A673 (cell line): ENCODE measurements around the gene ANKRD53.

Experiments
- CTCF ChIP-seq: fragments of 300-800, 200-600 bp; sonication (generic); conservative IDR thresholded peaks from 2 replicates; pipeline ENCODE4 v1.5.1; 2017; ENCODE audit warnings: low read depth, mild to moderate bottlenecking, antibody characterized with exemption, low read length, moderate library complexity, mixed read lengths
- EZH2 ChIP-seq: fragments of 200-600 bp; sonication (generic); IDR thresholded peaks from 2 replicates; pipeline ENCODE4 v1.6.1; 2017; ENCODE audit warnings: borderline replicate concordance, low read depth, mild to moderate bottlenecking, mixed read lengths, antibody characterized with exemption, low read length; ENCODE audit not compliant: poor library complexity, severe bottlenecking

GRCh38 chr2:71006323-71006722 lies 27.9 kb downstream of the ANKRD53 start:
- no peak for TF ChIP-seq EZH2
- no peak for TF ChIP-seq CTCF
